Body of pancreas (tissue), 4 donors: ENCODE measurements around the gene CSMD2. TPM values are rescaled to one million over a fixed set of nuclear protein-coding genes. Genes with fewer than 3 reads are reported as not detected.

ENCODE experiments used
- ATAC-seq: fragments of 150-250 bp; one replicate; pipeline ENCODE4 v1.9.1; 2016
- DNase-seq, 4 donors: peaks; one replicate each; pipeline ENCODE4 v3.0.0-alpha.2; 2019
- H3K27ac ChIP-seq, 4 donors: fragments of 200-600 bp; sonication (generic); 1 replicate in 3 of 4; 2 replicates in 1 of 4; pipeline versions ENCODE4 v1.5.1 to v1.6.1; 2016 to 2019; ENCODE audit warnings: mild to moderate bottlenecking in 1 of 4, mixed read lengths in 1 of 4, moderate library complexity in 1 of 4
- H3K27me3 ChIP-seq, 2 donors: fragments of 200-600 bp; sonication (generic); one replicate each; pipeline ENCODE4 v1.6.0; 2016; ENCODE audit warnings: mild to moderate bottlenecking in 1 of 2
- H3K36me3 ChIP-seq, 2 donors: fragments of 200-600 bp; sonication (generic); replicated peaks in 1 of 2; 2 replicates each; pipeline ENCODE4 v1.5.1; 2016; ENCODE audit warnings: low read depth in 2 of 2; ENCODE audit not compliant: insufficient read depth in 1 of 2
- H3K4me1 ChIP-seq: fragments of 200-600 bp; sonication (generic); one replicate; pipeline ENCODE4 v1.6.0; 2016
- H3K4me3 ChIP-seq, 2 donors: fragments of 200-600 bp; sonication (generic); 1 replicate in 1 of 2; 2 replicates in 1 of 2; pipeline ENCODE4 v1.5.1; 2016 to 2019
- H3K9me3 ChIP-seq, 3 donors: fragments of 200-600 bp; sonication (generic); 1 replicate in 2 of 3; 2 replicates in 1 of 3; pipeline ENCODE4 v1.5.1; 2016
- POLR2A ChIP-seq, 3 donors: fragments of 450-650 bp; IDR thresholded peaks; one replicate each; pipeline ENCODE4 v1.6.1; 2016; ENCODE audit warnings: antibody characterized with exemption in 3 of 3, mild to moderate bottlenecking in 2 of 3
- WGBS, 2 donors: methylation state at CpG; one replicate each; pipeline ENCODE4 v1.1.5; 2017; 5-methylcytosine and 5-hydroxymethylcytosine counted together
- intact Hi-C: fragments of 100-400 bp; cut with DNase I; formaldehyde crosslinking; loops from one replicate; pipeline ENCODE4 v1.15.1; 2023
- total RNA-seq, 2 donors: library from RNA; depleted of rRNA; stranded (reverse); fragments of >200 nt; gene quantifications; one replicate each; pipeline ENCODE4 v1.1.0, GENCODE V29; 2016
- TF ChIP-seq, protein P1 (sequence below), 7 experiments: fragments of 450-650 bp in 4 of 7; fragments of 200-600 bp in 3 of 7; sonication (generic) in 3 of 7; IDR thresholded peaks; one replicate each; pipeline ENCODE4 v1.5.1; 2016 to 2019; ENCODE audit warnings: antibody characterized with exemption in 7 of 7

Gene CSMD2
- total RNA-seq, 2 donors from 2014 or later: 0.26 to 0.33 TPM

DNA sequence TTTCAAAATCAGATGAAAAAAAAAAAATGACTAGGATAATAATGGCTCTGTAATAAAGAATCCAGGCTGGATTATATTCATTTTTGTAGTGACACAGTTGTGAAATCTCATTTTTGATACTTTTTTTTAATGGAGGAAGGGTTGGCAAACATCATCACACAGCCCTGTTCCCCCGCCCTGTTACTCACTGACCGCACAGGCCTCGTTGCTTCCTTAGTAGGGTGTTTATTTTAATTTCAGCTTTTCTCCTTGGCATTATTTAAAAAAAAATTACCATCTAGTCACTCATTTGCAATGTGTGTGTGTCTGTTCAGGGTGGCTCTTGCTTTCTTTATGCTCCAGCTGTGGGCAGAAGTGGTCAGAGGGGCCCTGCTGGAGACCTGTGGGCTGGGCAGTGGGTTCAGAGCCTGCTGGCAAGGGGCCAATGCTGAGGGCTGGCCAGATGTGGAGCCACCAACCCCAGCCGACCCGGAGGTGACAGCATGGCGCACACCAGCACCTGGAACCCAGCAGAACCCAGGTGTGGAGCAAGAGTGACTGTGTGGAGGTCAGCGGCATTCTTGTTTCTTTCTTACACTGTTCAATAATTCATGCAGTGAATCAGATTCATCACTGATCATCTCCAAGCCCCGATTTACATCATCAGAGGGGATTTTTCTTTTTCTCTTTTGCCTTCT is 648.0 kb downstream of the CSMD2 start:
- WGBS, 2 donors: 69 to 78% methylated on average over 8 of the region's 8 CpGs
- Histone ChIP-seq H3K27me3 (no peaks in the 10 kb centered on the region), H3K9me3 (no peaks in the 10 kb centered on the region), H3K36me3 (no peaks in the 10 kb centered on the region), H3K27ac (no peak overlapping the region), H3K4me3 (no peak overlapping the region), H3K4me1 (no peaks in the 10 kb centered on the region)
- ATAC-seq (no peak), DNase-seq (no peak)
- intact Hi-C loops: no loop called here
- TF ChIP-seq, protein P1, sequence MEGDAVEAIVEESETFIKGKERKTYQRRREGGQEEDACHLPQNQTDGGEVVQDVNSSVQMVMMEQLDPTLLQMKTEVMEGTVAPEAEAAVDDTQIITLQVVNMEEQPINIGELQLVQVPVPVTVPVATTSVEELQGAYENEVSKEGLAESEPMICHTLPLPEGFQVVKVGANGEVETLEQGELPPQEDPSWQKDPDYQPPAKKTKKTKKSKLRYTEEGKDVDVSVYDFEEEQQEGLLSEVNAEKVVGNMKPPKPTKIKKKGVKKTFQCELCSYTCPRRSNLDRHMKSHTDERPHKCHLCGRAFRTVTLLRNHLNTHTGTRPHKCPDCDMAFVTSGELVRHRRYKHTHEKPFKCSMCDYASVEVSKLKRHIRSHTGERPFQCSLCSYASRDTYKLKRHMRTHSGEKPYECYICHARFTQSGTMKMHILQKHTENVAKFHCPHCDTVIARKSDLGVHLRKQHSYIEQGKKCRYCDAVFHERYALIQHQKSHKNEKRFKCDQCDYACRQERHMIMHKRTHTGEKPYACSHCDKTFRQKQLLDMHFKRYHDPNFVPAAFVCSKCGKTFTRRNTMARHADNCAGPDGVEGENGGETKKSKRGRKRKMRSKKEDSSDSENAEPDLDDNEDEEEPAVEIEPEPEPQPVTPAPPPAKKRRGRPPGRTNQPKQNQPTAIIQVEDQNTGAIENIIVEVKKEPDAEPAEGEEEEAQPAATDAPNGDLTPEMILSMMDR (IDR thresholded peaks at IDR 0.05): no peak

DNA sequence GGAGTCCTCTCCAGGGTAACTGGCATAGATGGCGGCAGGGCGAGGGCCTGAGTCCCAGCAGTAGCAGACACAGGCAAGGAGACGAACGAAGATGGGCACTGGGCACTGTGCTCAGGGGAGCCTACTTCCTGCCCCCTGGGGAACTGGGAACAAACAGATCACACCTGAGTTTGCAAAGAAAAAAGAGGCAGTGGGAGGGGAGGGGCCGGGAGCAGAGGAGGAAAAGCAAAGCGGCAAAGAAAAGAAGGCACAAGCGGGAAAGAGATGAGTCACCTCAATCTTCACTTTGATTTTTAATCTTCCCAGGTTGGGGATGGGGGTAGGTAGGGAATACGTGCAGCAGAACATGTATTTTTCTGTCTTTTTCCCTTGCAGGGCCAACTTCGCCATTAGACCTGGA is 648.6 kb downstream of the CSMD2 start:
- ATAC-seq: no peak
- WGBS, 2 donors: 83 to 91% methylated on average over 9 of the region's 9 CpGs

DNA sequence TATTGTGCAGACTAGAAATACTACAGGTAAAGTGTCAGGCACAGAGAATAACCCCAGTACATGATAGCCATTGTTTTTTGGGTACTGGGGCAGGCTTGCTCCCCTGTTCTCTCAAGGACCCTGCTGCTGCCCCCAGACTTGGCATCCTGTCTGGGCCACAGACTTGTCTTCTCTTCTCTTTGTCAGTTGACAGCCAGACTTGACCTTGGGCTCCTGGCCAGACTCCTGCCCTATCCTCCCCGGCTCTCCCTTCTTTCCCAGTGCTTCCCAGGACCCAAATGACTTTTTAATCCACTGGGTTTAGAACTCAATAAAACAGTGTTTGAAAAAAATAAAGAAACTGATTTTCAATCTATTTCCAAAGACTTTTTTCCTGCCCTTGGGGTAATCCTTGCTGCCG is 649.4 kb downstream of the CSMD2 start:
- ATAC-seq (no peak), DNase-seq (no peak)
- Histone ChIP-seq H3K36me3 (no peaks in the 10 kb centered on the region), H3K4me1 (no peaks in the 10 kb centered on the region), H3K9me3 (no peaks in the 10 kb centered on the region), H3K4me3 (no peak overlapping the region), H3K27ac (no peak overlapping the region), H3K27me3 (no peaks in the 10 kb centered on the region)
- 64 to 71% methylated on average over 2 of the region's 2 CpGs for WGBS, 2 donors
- intact Hi-C loops: no loop called here
- TF ChIP-seq, protein P1 (IDR thresholded peaks at IDR 0.05): no peak
- no peak for TF ChIP-seq POLR2A (IDR thresholded peaks at IDR 0.05)

More for the DNA sequence above, 648.6 kb downstream of the CSMD2 start:
- no peaks in the 10 kb centered on the region for H3K36me3 ChIP-seq
- no peaks in the 10 kb centered on the region for H3K27me3 ChIP-seq
- DNase-seq: no peak
- intact Hi-C loops: no loop called here
- no peak overlapping the region for H3K4me3 ChIP-seq
- no peak for TF ChIP-seq POLR2A (IDR thresholded peaks at IDR 0.05)
- TF ChIP-seq, protein P1 (IDR thresholded peaks at IDR 0.05): no peak
- H3K4me1 ChIP-seq: no peaks in the 10 kb centered on the region
- no peaks in the 10 kb centered on the region for H3K9me3 ChIP-seq
- H3K27ac ChIP-seq: no peak overlapping the region

DNA sequence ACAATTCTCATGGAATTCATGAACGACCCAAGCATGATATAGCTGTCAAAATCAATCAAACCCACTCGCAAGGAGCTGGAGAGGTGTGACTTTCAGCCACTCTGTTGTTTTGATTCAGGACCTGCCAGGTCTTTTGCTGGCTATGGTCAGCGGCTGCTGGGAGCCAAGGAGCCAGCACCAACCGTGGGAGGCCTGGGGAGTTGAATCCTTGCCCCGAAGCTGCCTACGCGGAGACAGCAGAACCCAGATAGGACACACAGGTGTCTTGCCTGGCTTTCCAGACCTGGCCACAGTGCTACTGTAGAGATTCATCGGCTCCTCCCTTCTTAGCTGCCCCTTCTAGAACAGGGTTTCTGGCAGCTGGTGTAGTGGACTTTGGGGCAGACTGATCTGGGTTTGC is 649.9 kb downstream of the CSMD2 start:
- WGBS, 2 donors: 71 to 84% methylated on average over 2 to 8 of the region's 8 CpGs
- H3K9me3 ChIP-seq: no peaks in the 10 kb centered on the region
- H3K27me3 ChIP-seq: no peaks in the 10 kb centered on the region
- H3K4me3 ChIP-seq: no peak overlapping the region
- DNase-seq: no peak
- intact Hi-C loops: no loop called here
- no peak overlapping the region for H3K27ac ChIP-seq
- no peaks in the 10 kb centered on the region for H3K36me3 ChIP-seq
- no peak for ATAC-seq
- H3K4me1 ChIP-seq: no peaks in the 10 kb centered on the region
- no peak for TF ChIP-seq POLR2A (IDR thresholded peaks at IDR 0.05)
- TF ChIP-seq, protein P1 (IDR thresholded peaks at IDR 0.05): no peak
